HEK293T (cell line): Measurements from ENCODE around the gene RTN4IP1.

Experiments used
- CTCF ChIA-PET: fragments of 350-600 bp; formaldehyde crosslinking; extraction: SDS; loops from one replicate; lab custom pipeline; 2021; ENCODE audit warnings: antibody characterized with exemption, inconsistent platforms; lab: Yijun Ruan, JAX
- POLR2A ChIA-PET: fragments of 350-600 bp; formaldehyde crosslinking; extraction: SDS; loops from one replicate; lab custom pipeline; 2020; ENCODE audit warnings: antibody characterized with exemption, inconsistent platforms; lab: Yijun Ruan, JAX
- DNase-seq: peaks from one replicate; pipeline ENCODE4 v3.0.0; 2012; ENCODE audit warnings: mixed read lengths; ENCODE audit errors: extremely low spot score
- ARNT ChIP-seq: fragments of 450-650 bp; IDR thresholded peaks from 2 replicates; pipeline ENCODE4 v1.6.1; 2017; ENCODE audit warnings: mild to moderate bottlenecking
- BHLHE40 ChIP-seq: fragments of 450-650 bp; IDR thresholded peaks from 2 replicates; pipeline ENCODE4 v1.6.1; 2016; ENCODE audit warnings: mild to moderate bottlenecking, moderate library complexity, borderline replicate concordance
- CTBP1 ChIP-seq: fragments of 450-650 bp; IDR thresholded peaks from 2 replicates; pipeline ENCODE4 v1.6.1; 2016; ENCODE audit warnings: borderline replicate concordance
- ELF4 ChIP-seq: fragments of 450-650 bp; IDR thresholded peaks from 2 replicates; pipeline ENCODE4 v1.6.1; 2017; ENCODE audit warnings: antibody characterized with exemption
- FOXA1 ChIP-seq: fragments of 450-650 bp; IDR thresholded peaks from 2 replicates; pipeline ENCODE4 v1.6.1; 2016; ENCODE audit warnings: mild to moderate bottlenecking
- FOXK2 ChIP-seq: fragments of 450-650 bp; IDR thresholded peaks from 2 replicates; pipeline ENCODE4 v1.6.1; 2016; ENCODE audit warnings: mild to moderate bottlenecking
- FOXM1 ChIP-seq: fragments of 450-650 bp; IDR thresholded peaks from 2 replicates; pipeline ENCODE4 v1.6.1; 2017; ENCODE audit warnings: mild to moderate bottlenecking, borderline replicate concordance
- HDGF ChIP-seq: fragments of 450-650 bp; IDR thresholded peaks from 2 replicates; pipeline ENCODE4 v1.6.1; 2017; ENCODE audit warnings: antibody characterized with exemption, borderline replicate concordance
- L3MBTL2 ChIP-seq: fragments of 450-650 bp; conservative IDR thresholded peaks from 2 replicates; pipeline ENCODE4 v1.6.1; 2016; ENCODE audit warnings: mild to moderate bottlenecking
- LEF1 ChIP-seq: fragments of 450-650 bp; IDR thresholded peaks from 2 replicates; pipeline ENCODE4 v1.6.1; 2017; ENCODE audit warnings: mild to moderate bottlenecking, borderline replicate concordance
- NFRKB ChIP-seq: fragments of 450-650 bp; IDR thresholded peaks from 2 replicates; pipeline ENCODE4 v1.6.1; 2016; ENCODE audit warnings: mild to moderate bottlenecking, moderate library complexity
- PKNOX1 ChIP-seq: fragments of 450-650 bp; IDR thresholded peaks from 2 replicates; pipeline ENCODE4 v1.6.1; 2016
- SP1 ChIP-seq: fragments of 450-650 bp; IDR thresholded peaks from 2 replicates; pipeline ENCODE4 v1.6.1; 2017
- SUZ12 ChIP-seq: fragments of 450-650 bp; IDR thresholded peaks from 2 replicates; pipeline ENCODE4 v1.6.1; 2016; ENCODE audit warnings: mild to moderate bottlenecking
- TARDBP ChIP-seq: fragments of 450-650 bp; IDR thresholded peaks from 2 replicates; pipeline ENCODE4 v1.6.1; 2016
- ZNF384 ChIP-seq: fragments of 450-650 bp; IDR thresholded peaks from 2 replicates; pipeline ENCODE4 v1.6.1; 2016

RTN4IP1 gene

GRCh38 chr6:106642476-106642875 lies 13.2 kb upstream of the RTN4IP1 start:
- CTCF ChIA-PET: no interaction called here
- TF ChIP-seq LEF1: no peak
- no peak for TF ChIP-seq ELF4
- no peak for TF ChIP-seq FOXM1
- POLR2A ChIA-PET: no interaction called here
- DNase-seq: no peak

- ChIA-PET CTCF (interaction anchor here (0.7 kb wide), 1 partner anchor 27 kb away, joined by 5 read pairs; no protein-coding TSS in a partner anchor), POLR2A (no interaction called here)
- DNase-seq: no peak
- TF ChIP-seq LEF1: no peak
These were observed 10.5 kb upstream of the RTN4IP1 start for GRCh38 chr6:106639812-106640211.

- ChIA-PET POLR2A (no interaction called here), CTCF (interaction anchor here (0.5 kb wide), 1 partner anchor 246 kb away, joined by 3 read pairs; no protein-coding TSS in a partner anchor)
- DNase-seq: no peak
- TF ChIP-seq FOXK2: no peak
- TF ChIP-seq L3MBTL2: no peak
- TF ChIP-seq SUZ12: no peak
- no peak for TF ChIP-seq ELF4
- TF ChIP-seq PKNOX1: no peak
- no peak for TF ChIP-seq BHLHE40
- no peak for TF ChIP-seq ZNF384
- no peak for TF ChIP-seq FOXA1
- no peak for TF ChIP-seq SP1
- no peak for TF ChIP-seq TARDBP
- TF ChIP-seq ARNT: no peak
These were observed 8.5 kb upstream of the RTN4IP1 start for GRCh38 chr6:106637717-106638341.

- no peak for DNase-seq
- ChIA-PET POLR2A (no interaction called here), CTCF (interaction anchor here (0.5 kb wide), 1 partner anchor 247 kb away, joined by 3 read pairs; no protein-coding TSS in a partner anchor)
- TF ChIP-seq LEF1 (no peak), L3MBTL2 (no peak), PKNOX1 (no peak), NFRKB (no peak), BHLHE40 (no peak), ARNT (no peak), FOXM1 (no peak), CTBP1 (no peak), TARDBP (no peak), FOXA1 (no peak), FOXK2 (no peak)
These were observed 7.9 kb upstream of the RTN4IP1 start for GRCh38 chr6:106637051-106637716.

- ChIA-PET CTCF (interaction anchor here (0.6 kb wide), 1 partner anchor 19 kb away, joined by 3 read pairs; no protein-coding TSS in a partner anchor), POLR2A (no interaction called here)
- no peak for DNase-seq
- TF ChIP-seq SP1 (no peak), NFRKB (no peak), CTBP1 (no peak), BHLHE40 (no peak), TARDBP (no peak), L3MBTL2 (no peak), PKNOX1 (no peak), HDGF (no peak)
These were observed 5.3 kb upstream of the RTN4IP1 start for GRCh38 chr6:106634565-106634964.

- CTCF ChIA-PET: no interaction called here
- TF ChIP-seq FOXA1 (no peak), ARNT (no peak), TARDBP (no peak), ELF4 (no peak), L3MBTL2 (no peak), ZNF384 (no peak), HDGF (no peak)
- no peak for DNase-seq
- POLR2A ChIA-PET: no interaction called here
These were observed 2.0 kb upstream of the RTN4IP1 start for GRCh38 chr6:106631346-106631745.

GRCh38 chr6:106630366-106630765 lies 1.1 kb upstream of the RTN4IP1 start:
- ChIA-PET CTCF (interaction anchor here (0.6 kb wide), 1 partner anchor 11 kb away, joined by 4 read pairs; no protein-coding TSS in a partner anchor), POLR2A (interaction anchor here (0.7 kb wide), 1 partner anchor 20 kb away, joined by 3 read pairs; no protein-coding TSS in a partner anchor)
- TF ChIP-seq SP1 (no peak), LEF1 (no peak), FOXA1 (no peak), FOXK2 (no peak), PKNOX1 (no peak), BHLHE40 (no peak), SUZ12 (no peak), HDGF (no peak), ARNT (no peak), CTBP1 (no peak), FOXM1 (no peak), ZNF384 (no peak), ELF4 (no peak), NFRKB (no peak), L3MBTL2 (no peak), TARDBP (no peak)
- no peak for DNase-seq
